Thyroid gland (tissue), 4 donors: Measurements from ENCODE around the gene RASAL3. TPM values are rescaled to one million over a fixed set of nuclear protein-coding genes. Genes with fewer than 3 reads are reported as not detected.
A peak's percentile ranks its signal among the peaks of the same experiment; 100 is the strongest.

ENCODE experiments used
- DNase-seq, 2 donors: peaks; one replicate each; pipeline ENCODE4 v3.0.0-alpha.2; 2019
- H3K27ac ChIP-seq, 3 donors: fragments of 200-600 bp; sonication (generic); 1 replicate in 2 of 3; 2 replicates in 1 of 3; pipeline ENCODE4 v1.5.1; 2016 to 2019; ENCODE audit warnings: mild to moderate bottlenecking in 1 of 3, moderate library complexity in 1 of 3
- H3K27me3 ChIP-seq: fragments of 200-600 bp; sonication (generic); one replicate; pipeline ENCODE4 v1.5.1; 2019
- H3K36me3 ChIP-seq, 2 donors: fragments of 200-600 bp; sonication (generic); one replicate each; pipeline ENCODE4 v1.5.1; 2016 to 2019
- H3K4me1 ChIP-seq, 2 donors: fragments of 200-600 bp; sonication (generic); one replicate each; pipeline ENCODE4 v1.5.1; 2017 to 2019
- H3K4me3 ChIP-seq, 3 donors: fragments of 200-600 bp; sonication (generic); replicated peaks in 1 of 3; 1 replicate in 2 of 3; 2 replicates in 1 of 3; pipeline ENCODE4 v1.5.1; 2016; ENCODE audit warnings: mild to moderate bottlenecking in 1 of 3
- H3K9me3 ChIP-seq: fragments of 200-600 bp; sonication (generic); one replicate; pipeline ENCODE4 v1.5.1; 2017
- CTCF ChIP-seq, 6 experiments: fragments of 200-600 bp in 3 of 6; fragments of 450-650 bp in 3 of 6; sonication (generic) in 3 of 6; IDR thresholded peaks; one replicate each; pipeline ENCODE4 v1.5.1; 2016 to 2019; ENCODE audit warnings: antibody characterized with exemption in 6 of 6, mild to moderate bottlenecking in 2 of 6, inconsistent platforms in 1 of 6, moderate library complexity in 1 of 6
- POLR2A ChIP-seq, 2 donors: fragments of 450-650 bp; IDR thresholded peaks; one replicate each; pipeline ENCODE4 v1.6.1; 2017; ENCODE audit warnings: antibody characterized with exemption in 2 of 2, mild to moderate bottlenecking in 2 of 2, moderate library complexity in 1 of 2
- WGBS, 2 donors: methylation state at CpG; one replicate each; pipeline ENCODE4 v1.1.5; 2017; 5-methylcytosine and 5-hydroxymethylcytosine counted together
- intact Hi-C: fragments of 100-400 bp; cut with DNase I; formaldehyde crosslinking; loops from one replicate; pipeline ENCODE4 v1.15.1; 2023
- total RNA-seq, 4 donors: library from RNA; depleted of rRNA; stranded (reverse); fragments of >200 nt; gene quantifications; one replicate each; pipeline ENCODE4 v1.2.3, GENCODE V29; 2016

Gene RASAL3
- total RNA-seq, 4 donors from 2014 or later: 2.6 to 4.4 (median 3.7) TPM

DNA sequence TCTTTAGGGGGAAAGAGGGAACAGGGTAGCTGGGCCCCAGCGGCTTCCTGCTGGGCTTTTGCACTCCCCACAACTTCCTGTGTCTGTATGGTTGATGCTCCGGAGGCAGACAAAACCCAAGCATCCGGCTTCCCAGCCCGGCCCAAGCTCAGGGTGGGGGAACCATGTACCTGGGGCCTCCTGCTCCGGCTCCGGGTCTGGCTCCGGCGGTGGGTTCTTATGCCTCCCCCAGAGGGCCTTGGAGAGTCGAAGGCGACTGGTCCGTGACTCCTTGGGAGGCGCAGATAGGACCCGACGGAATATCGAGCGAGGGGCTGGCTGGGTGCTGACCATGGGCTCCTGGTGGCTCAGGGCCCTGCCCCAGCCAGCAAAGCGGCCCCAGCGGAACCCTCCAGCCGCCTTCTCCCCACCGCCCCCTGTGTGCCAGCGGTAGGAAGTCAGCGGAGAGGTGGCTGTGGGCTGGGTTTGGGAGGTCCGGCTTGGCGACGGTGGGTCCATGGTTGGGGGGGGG lies 428 bp downstream of the RASAL3 start:
- Histone ChIP-seq H3K27ac (peak overlapping the region in 2 of 3 donors; percentile 27 to 47), H3K27me3 (no peaks in the 10 kb centered on the region), H3K4me3 (peak overlapping the region in 1 of 3 donors; percentile 10), H3K9me3 (no peaks in the 10 kb centered on the region), H3K4me1 (no peaks in the 10 kb centered on the region), H3K36me3 (no peaks in the 10 kb centered on the region)
- DNase-seq: no peak
- intact Hi-C loops: no loop called here
- no peak for TF ChIP-seq CTCF (IDR thresholded peaks at IDR 0.05)
- TF ChIP-seq POLR2A (IDR thresholded peaks at IDR 0.05): no peak
- 29 to 72% methylated on average over 3 to 16 of the region's 25 CpGs for WGBS, 2 donors

- Histone ChIP-seq H3K4me3 (no peak overlapping the region), H3K9me3 (no peaks in the 10 kb centered on the region), H3K36me3 (no peaks in the 10 kb centered on the region), H3K27ac (no peak overlapping the region), H3K27me3 (peaks cover 5% of the 10 kb centered on the region), H3K4me1 (peaks cover 0 to 13% of the 10 kb centered on the region in 2 donors)
- DNase-seq: no peak
- no peak for TF ChIP-seq POLR2A (IDR thresholded peaks at IDR 0.05)
- TF ChIP-seq CTCF (IDR thresholded peaks at IDR 0.05): no peak
- 76 to 88% methylated on average over 2 of the region's 2 CpGs for WGBS, 2 donors
- intact Hi-C loops: no loop called here
Measured at GRCh38 chr19:15461694-15462093, 2.6 kb downstream of the RASAL3 start.

DNA sequence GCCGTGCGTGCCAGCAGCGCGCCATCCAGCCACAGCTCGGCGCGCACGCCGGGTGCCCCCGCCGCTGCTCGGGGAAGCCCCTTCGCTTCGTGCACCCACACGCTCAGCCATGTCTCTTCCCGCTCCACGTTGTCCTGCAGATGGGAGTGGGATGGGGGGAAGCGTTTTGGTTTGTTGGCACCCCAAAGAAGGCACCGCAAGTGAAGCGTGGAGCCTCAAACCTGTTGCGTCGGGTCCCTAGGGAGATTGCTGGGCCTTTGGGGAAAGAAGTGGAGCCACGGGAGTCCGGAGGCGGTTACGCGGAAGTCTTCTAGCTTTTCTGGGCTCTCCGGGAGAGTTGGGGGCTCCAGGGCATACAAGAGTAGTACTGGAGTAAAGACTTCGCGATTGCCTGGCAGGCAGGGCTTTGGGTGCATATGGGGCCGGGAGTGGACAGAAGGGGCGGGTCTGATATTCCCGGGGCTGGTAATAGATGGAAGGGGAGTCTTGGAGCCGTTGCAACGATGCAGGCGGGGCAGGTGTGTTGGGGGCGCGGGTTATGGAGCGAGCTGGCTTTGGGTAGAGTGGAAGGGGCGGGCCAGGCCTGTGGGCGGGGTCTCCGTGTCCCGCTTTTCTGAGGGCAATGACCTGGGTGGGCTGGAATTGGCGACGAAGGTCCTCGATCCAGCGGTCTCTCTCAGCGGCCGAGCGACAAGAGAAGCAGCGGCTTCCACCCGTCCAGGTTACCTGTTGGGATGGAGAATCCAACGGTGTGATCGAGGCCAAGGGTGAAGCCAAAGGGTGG lies 6.5 kb downstream of the RASAL3 start:
- H3K36me3 ChIP-seq: no peaks in the 10 kb centered on the region
- peaks cover 9% of the 10 kb centered on the region for H3K27me3 ChIP-seq
- no peaks in the 10 kb centered on the region for H3K9me3 ChIP-seq
- peaks cover 5 to 23% of the 10 kb centered on the region in 2 donors for H3K4me1 ChIP-seq
- TF ChIP-seq CTCF (IDR thresholded peaks at IDR 0.05) (no peak), POLR2A (IDR thresholded peaks at IDR 0.05) (no peak)
- no peak overlapping the region for H3K4me3 ChIP-seq
- no peak for DNase-seq
- intact Hi-C loops: no loop called here
- 21 to 35% methylated on average over 38 to 47 of the region's 54 CpGs for WGBS, 2 donors
- no peak overlapping the region for H3K27ac ChIP-seq

- 22 to 33% methylated on average over 22 to 54 of the region's 86 CpGs for WGBS, 2 donors
- peaks cover 9 to 28% of the 10 kb centered on the region in 2 donors for H3K4me1 ChIP-seq
Measured at GRCh38 chr19:15456871-15457700, 7.3 kb downstream of the RASAL3 start.

More at GRCh38 chr19:15456871-15457700, 7.3 kb downstream of the RASAL3 start:
- H3K27ac ChIP-seq: no peak overlapping the region
- H3K9me3 ChIP-seq: no peaks in the 10 kb centered on the region
- DNase-seq: no peak
- intact Hi-C loops: no loop called here
- no peak for TF ChIP-seq CTCF (IDR thresholded peaks at IDR 0.05)
- no peak for TF ChIP-seq POLR2A (IDR thresholded peaks at IDR 0.05)
- H3K36me3 ChIP-seq: no peaks in the 10 kb centered on the region
- H3K4me3 ChIP-seq: no peak overlapping the region
- peaks cover 9% of the 10 kb centered on the region for H3K27me3 ChIP-seq
